ENCODE measurements around the gene NUMB. TPM values are rescaled to one million over a fixed set of nuclear protein-coding genes. Genes with fewer than 3 reads are reported as not detected.

The NUMB gene
- total RNA-seq, 1 experiment from 2014 or later, result 75.2 TPM

DNA sequence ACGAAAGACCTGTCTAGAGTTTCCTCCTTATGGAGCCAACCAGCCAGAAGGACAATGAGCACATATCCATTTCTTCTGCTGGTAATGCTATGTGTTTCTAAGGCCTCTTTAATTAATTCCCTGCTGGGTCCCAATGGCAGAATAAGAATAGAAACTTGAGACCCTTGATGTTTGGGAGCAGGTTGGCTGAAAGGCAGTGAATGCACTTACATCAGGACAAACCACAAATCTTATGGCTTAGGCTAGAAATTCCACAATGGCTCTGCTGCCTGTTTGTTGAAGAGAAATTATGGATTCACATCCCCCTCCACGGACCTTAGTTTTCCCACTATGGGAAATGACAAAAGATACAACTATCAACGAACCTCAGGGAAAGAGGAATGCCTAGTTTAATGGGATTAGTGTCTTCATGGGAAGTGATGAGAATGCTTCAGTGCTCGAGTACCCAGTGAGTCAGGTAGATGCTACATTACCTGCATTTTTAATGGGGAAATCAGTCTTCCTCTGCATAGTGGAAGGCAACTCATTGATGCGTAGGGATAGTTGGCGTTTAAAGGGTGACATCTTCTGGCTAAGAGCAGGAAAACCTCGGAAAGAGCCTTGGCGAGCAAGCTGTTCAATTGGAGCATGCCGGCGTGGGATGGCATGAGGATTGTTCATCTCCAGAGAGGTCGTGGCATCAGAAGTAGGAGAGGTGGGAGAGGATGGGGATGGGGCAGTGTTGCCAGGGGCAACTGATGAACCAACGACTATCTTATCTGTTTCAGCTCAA, 174.6 kb downstream of the NUMB start:
- Mint-ChIP-seq H3K9me3 (ENCODE audit: low read depth, unreplicated experiment) (no peaks in the 10 kb centered on the region), H3K4me1 (ENCODE audit: low read depth, unreplicated experiment) (no peaks in the 10 kb centered on the region), H3K27me3 (ENCODE audit: unreplicated experiment) (no peaks in the 10 kb centered on the region), H3K36me3 (ENCODE audit: insufficient read depth, unreplicated experiment) (peaks cover 17% of the 10 kb centered on the region), H3K27ac (ENCODE audit: unreplicated experiment) (no peak overlapping the region), H3K4me3 (ENCODE audit: low read depth, unreplicated experiment) (no peak overlapping the region)
- BruUV-seq (replicated peaks), result no TSS peak
- TF ChIP-seq, protein P1, sequence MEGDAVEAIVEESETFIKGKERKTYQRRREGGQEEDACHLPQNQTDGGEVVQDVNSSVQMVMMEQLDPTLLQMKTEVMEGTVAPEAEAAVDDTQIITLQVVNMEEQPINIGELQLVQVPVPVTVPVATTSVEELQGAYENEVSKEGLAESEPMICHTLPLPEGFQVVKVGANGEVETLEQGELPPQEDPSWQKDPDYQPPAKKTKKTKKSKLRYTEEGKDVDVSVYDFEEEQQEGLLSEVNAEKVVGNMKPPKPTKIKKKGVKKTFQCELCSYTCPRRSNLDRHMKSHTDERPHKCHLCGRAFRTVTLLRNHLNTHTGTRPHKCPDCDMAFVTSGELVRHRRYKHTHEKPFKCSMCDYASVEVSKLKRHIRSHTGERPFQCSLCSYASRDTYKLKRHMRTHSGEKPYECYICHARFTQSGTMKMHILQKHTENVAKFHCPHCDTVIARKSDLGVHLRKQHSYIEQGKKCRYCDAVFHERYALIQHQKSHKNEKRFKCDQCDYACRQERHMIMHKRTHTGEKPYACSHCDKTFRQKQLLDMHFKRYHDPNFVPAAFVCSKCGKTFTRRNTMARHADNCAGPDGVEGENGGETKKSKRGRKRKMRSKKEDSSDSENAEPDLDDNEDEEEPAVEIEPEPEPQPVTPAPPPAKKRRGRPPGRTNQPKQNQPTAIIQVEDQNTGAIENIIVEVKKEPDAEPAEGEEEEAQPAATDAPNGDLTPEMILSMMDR (IDR thresholded peaks at IDR 0.05; ENCODE audit: unreplicated experiment), result no peak
- CTCF ChIA-PET, result interaction anchor here (0.7 kb wide), 1 partner anchor 285 kb away, joined by 4 read pairs; the partner anchor contains the start of gene ACOT2
- no peak for DNase-seq
- intact Hi-C loops (cut with micrococcal nuclease; ENCODE audit: unreplicated experiment), result no loop called here

DNA sequence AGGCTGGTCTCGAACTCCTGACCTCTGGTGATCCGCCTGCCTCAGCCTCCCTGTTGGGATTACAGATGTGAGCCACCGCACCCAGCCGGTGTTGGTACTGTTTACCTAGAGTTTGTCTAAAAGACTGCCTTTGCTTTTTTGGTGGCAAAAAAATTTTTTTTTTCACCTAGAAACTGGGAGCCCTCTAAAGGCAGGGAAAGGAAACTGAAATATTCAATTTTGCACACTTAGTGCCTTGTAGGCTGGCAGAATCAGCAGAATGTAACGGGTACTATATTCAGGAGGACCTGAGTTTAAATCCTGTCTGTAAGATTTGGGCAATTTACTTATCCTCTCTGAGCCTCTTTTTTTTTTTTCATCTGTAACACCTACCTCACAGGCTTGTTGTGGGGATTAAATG, 177.4 kb downstream of the NUMB start:
- Mint-ChIP-seq H3K9me3 (ENCODE audit: low read depth, unreplicated experiment) (no peaks in the 10 kb centered on the region), H3K36me3 (ENCODE audit: insufficient read depth, unreplicated experiment) (peaks cover 32% of the 10 kb centered on the region), H3K4me1 (ENCODE audit: low read depth, unreplicated experiment) (no peaks in the 10 kb centered on the region), H3K27me3 (ENCODE audit: unreplicated experiment) (no peaks in the 10 kb centered on the region), H3K27ac (ENCODE audit: unreplicated experiment) (no peak overlapping the region), H3K4me3 (ENCODE audit: low read depth, unreplicated experiment) (no peak overlapping the region)
- BruUV-seq (replicated peaks), result no TSS peak
- intact Hi-C loops (cut with micrococcal nuclease; ENCODE audit: unreplicated experiment), result no loop called here
- DNase-seq, result no peak
- TF ChIP-seq, protein P1 (IDR thresholded peaks at IDR 0.05; ENCODE audit: unreplicated experiment), result no peak
- CTCF ChIA-PET, result no interaction called here

DNA sequence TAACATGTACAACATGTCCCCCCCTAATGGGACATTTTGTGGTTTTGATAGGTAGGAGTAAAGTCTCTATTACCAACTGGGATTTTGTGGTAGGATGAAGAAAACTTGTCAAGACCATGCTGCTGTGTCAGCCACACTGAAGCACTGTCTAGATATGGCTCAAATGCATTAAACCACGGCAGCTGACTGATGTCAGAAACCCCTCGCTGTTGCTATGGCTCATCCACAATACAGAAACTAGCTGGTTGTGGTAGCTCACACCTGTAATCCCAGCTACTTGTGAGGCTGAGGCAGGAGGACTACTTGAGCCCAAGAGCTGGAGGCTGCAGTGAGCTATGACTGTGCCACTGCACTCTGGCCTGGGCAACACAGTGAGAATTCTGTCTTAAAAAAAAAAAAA, 181.0 kb downstream of the NUMB start:
- Mint-ChIP-seq H3K27ac (ENCODE audit: unreplicated experiment) (no peak overlapping the region), H3K27me3 (ENCODE audit: unreplicated experiment) (no peaks in the 10 kb centered on the region), H3K4me3 (ENCODE audit: low read depth, unreplicated experiment) (no peak overlapping the region), H3K9me3 (ENCODE audit: low read depth, unreplicated experiment) (no peaks in the 10 kb centered on the region), H3K4me1 (ENCODE audit: low read depth, unreplicated experiment) (no peaks in the 10 kb centered on the region), H3K36me3 (ENCODE audit: insufficient read depth, unreplicated experiment) (peaks cover 31% of the 10 kb centered on the region)
- DNase-seq, result no peak
- intact Hi-C loops (cut with micrococcal nuclease; ENCODE audit: unreplicated experiment), result no loop called here
- CTCF ChIA-PET, result no interaction called here
- TF ChIP-seq, protein P1 (IDR thresholded peaks at IDR 0.05; ENCODE audit: unreplicated experiment), result no peak
- BruUV-seq (replicated peaks), result no TSS peak

DNA sequence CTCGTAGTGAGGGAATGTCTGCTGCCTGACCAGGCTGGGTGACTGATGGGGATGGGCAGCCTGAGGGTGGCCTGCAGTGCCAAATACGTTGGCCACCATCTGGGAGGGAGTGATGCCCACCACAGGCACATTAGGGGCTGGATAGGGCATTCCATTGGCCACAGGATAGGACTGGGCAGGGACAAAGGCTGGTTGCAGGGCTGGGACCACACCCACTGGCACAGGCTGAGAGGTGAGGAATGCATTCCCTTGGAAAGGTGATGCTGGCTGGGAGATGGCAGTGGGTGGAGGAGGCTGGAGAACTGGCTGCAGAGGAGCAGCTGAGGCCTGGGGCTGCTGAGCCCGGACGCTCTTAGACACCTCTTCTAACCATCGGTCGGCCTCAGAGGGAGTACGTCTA, 181.5 kb downstream of the NUMB start:
- DNase-seq, result no peak
- Mint-ChIP-seq H3K4me3 (ENCODE audit: low read depth, unreplicated experiment) (no peak overlapping the region), H3K4me1 (ENCODE audit: low read depth, unreplicated experiment) (no peaks in the 10 kb centered on the region), H3K36me3 (ENCODE audit: insufficient read depth, unreplicated experiment) (peaks cover 31% of the 10 kb centered on the region), H3K27ac (ENCODE audit: unreplicated experiment) (no peak overlapping the region), H3K27me3 (ENCODE audit: unreplicated experiment) (no peaks in the 10 kb centered on the region), H3K9me3 (ENCODE audit: low read depth, unreplicated experiment) (no peaks in the 10 kb centered on the region)
- intact Hi-C loops (cut with micrococcal nuclease; ENCODE audit: unreplicated experiment), result no loop called here
- TF ChIP-seq, protein P1 (IDR thresholded peaks at IDR 0.05; ENCODE audit: unreplicated experiment), result no peak
- BruUV-seq (replicated peaks), result no TSS peak
- CTCF ChIA-PET, result no interaction called here

All from Calu3 (cell line).